Endothelial cell of hepatic sinusoid (primary cell): ENCODE measurements around the gene CUX1.
"Not testable (repeated sequence)": the region's sequence is repeated elsewhere in the genome, so short reads cannot be mapped to it uniquely, and the experiment has no call there.

Experiments
- in situ Hi-C: cut with HindIII; loops from 2 replicates; pipeline ENCODE4 v1.10.0; 2017; ENCODE audit warnings: low sequenced_read_pairs

Gene CUX1

DNA sequence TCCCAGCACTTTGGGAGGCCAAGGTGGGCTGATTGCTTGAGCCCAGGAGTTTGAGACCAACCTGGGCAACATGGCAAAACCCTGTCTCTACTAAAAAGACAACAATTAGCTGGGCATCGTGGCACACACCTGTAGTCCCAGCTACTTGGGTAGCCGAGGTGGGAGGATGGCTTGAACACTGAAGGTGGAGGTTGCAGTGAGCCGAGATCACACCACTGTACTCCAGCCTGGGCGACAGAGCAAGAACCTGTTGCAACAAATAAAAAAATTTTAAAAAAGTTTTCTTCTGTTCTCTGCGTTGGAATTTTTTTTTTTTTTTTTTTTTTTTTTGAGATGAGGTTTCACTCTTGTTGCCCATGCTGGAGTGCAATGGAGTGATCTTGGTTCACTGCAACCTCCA, 34.9 kb downstream of the CUX1 start:
- in situ Hi-C loops = not testable (repeated sequence)

DNA sequence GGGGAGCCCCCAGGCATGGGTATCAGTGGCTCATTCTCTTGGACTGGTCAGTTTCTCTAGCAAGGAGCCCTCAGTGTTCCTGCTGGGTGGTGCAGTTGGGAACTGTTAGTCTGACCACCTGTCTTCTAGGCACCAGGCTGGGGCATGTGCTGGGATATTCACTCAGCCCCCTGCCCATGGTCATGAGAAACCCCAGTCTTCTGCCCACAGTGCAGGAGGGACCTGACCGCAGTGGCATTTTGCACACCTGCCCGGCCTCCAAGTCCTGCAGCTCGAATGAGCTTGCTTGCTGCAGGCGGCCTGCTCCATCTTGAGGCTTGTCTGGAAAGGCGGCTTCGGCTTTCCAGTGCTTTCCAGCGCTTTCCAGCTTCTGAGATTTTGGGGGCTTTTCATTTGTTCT, 36.3 kb downstream of the CUX1 start:
- in situ Hi-C loops = no loop called here

DNA sequence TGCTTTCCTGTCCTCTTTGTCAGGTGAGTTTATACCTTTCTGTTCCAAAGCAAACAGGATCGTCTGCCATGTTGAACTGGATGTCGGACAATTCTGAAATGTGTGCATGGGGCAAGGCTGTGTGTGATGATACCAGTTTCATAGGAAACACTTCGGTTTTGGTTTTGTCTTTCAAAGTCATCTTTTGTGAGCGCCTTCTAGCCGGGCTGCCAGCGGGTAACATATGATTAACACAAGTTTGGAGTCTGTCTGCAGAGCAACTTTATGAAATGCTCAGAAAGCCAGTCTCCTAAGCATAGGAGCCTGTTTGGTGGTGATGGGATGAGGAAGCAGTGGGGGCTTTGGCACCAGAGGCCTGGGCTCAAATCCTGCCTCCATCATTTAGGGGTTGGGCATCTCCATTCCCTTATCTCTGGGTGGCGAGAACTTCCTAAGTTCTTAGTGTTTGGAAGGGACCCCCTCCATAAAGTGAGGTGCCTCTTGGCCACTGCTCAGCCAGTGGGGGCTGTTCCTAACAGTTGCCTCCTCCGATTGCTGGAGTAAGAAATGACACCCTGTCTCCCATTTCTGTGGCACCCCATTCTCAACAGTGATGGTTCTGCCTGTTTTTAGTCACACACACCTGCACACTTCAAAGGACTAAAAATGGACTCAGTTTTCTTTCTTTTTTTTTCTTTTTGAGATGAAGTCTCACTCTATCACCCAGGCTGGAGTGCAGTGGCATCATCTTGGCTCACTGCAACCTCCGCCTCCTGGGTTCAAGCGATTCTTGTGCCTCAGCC, 36.8 kb downstream of the CUX1 start:
- in situ Hi-C loops = no loop called here

DNA sequence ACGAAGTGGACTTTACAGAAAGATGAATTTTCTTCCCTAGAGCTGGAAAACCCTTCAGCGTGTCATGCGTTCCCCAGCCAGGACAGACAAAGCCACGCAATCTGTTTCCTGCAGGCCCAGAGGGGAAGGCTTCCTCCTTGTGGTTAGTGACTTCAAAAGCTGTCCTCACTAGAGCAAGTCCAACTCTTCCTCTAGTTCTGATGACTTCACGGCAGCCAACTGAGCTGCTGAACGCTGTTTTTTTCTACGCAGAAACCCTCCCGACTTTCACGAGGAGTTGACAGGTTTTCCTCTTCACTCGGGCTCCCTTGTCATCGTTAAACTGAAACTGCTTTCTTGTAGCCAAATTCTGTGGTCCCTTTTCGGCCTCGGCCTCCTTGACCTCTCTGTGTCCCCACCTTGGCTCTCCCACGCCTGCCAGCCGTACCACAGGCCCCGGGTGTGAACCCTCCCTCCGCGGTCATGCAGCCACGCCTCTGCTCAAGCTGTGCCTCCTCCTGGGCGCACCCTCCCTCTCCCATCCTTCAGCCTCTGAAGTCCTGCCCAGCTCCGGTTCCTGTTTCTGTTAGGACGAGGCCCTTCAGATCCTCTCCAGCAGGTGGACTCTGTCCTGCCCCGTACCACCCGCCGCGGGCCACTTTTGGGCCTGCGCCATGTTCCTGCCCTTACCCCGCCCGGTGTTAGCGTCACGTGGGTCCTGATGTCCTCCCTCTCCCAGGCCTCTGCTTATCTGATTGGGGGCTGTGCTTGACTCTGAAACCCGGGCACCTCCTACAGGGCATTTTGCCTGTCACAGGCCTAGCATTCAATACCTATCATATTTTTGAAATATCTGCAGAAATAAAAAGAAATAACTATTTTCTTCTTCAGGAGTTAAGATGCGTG, 39.3 kb downstream of the CUX1 start:
- in situ Hi-C loops = loop anchor here (5.0 kb wide), 1 partner anchor 34 kb away; no protein-coding TSS in a partner anchor

DNA sequence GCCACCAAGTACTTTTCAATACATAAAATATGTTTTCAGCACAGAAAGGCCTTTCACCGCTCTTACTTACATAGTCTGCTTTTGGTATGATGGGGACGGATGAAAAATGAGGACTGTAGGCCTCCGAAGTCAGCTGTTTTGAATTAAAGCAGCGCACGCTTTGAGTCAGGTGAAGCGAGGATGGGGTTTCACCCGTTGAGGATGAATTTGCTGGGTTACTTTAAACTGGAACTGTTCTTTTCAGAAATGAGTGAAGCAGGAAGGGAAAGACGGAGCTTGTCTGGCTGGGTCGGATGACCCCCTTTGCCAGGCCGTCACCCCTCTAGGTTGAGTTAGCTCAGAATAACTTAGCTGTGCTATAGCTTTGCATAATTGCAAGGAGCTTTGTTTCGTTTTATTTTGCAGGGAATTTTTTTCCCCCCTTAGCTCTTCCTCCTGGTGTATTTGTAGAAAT, 40.0 kb downstream of the CUX1 start:
- in situ Hi-C loops = loop anchor here (5.0 kb wide), 1 partner anchor 35 kb away; no protein-coding TSS in a partner anchor

DNA sequence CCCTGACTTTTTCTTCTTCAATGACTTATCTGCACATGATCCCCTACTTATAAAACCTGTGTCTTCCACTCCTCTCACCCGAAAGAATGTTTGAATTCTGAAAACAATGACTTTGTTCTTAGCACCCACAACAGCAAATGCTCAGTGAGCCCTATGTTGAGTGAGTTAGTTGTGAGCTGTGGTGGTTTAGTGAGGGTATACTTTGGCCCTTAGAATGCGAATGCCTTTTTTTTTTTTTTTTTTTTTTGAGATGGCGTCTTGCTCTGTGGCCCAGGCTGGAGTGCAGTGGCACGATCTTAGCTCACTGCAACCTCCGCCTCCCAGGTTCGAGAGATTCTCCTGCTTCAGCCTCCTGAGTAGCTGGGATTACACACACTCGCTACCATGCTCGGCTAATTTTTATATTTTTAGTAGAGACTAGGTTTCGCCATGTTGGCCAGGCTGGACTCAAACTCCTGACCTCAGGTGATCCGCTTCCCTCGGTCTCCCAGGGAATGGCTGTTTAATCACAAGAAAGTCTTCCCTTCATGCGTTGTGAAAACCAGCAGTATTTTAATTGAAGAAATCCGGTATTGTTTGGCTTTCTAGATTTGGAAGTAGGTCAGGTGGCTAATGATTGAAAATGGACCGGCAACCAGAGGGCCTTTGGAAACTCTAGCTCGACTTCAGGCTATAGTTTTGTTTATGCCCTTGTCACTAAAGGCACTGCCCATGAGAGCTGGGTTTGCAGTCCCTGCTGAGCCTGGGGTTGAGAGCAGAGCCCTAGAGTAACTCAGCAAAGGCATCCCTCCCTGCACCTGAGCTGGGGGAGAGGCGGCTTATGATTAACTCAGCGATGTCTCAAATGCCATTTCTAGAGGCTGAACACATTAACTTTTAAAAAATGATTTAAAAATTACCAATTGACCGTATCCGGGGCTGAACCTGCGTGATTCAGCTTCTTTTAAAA, 41.3 kb downstream of the CUX1 start:
- in situ Hi-C loops = loop anchor here (5.0 kb wide), 1 partner anchor 36 kb away; no protein-coding TSS in a partner anchor

DNA sequence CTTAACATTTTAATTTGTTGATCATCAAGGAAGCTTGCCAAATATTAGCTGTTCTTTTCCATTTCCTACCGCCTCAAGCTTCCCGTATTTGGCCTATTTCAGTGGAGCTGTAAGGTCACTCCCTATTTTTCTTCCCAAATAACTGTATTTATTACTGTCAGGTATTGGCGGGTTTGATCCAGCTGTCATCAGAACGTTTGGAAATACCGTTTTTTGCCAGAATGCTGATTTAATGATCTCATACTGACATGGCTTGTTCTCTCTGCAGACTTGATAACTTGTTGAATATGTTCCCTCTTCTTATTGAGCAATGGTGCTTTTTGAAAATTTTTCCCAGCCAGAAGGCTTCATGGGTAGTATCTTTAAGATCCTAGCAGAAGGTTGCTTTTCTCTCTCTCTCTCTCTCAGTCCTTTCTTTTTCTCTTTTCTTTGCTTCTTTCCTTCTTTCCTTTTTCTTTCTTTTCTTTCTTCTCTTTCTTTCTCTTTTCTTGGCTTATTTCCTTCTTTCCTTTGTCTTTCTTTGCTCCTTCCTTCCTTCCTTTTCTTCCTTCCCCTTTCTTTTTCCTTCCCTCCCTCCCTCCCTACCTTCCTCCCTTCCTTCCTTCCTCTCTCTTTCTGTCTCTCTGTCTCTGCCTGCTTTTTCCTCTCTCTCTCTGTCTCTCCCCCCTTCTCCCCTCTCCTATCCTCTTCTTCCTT, 42.1 kb downstream of the CUX1 start:
- in situ Hi-C loops = loop anchor here (5.0 kb wide), 1 partner anchor 37 kb away; no protein-coding TSS in a partner anchor

DNA sequence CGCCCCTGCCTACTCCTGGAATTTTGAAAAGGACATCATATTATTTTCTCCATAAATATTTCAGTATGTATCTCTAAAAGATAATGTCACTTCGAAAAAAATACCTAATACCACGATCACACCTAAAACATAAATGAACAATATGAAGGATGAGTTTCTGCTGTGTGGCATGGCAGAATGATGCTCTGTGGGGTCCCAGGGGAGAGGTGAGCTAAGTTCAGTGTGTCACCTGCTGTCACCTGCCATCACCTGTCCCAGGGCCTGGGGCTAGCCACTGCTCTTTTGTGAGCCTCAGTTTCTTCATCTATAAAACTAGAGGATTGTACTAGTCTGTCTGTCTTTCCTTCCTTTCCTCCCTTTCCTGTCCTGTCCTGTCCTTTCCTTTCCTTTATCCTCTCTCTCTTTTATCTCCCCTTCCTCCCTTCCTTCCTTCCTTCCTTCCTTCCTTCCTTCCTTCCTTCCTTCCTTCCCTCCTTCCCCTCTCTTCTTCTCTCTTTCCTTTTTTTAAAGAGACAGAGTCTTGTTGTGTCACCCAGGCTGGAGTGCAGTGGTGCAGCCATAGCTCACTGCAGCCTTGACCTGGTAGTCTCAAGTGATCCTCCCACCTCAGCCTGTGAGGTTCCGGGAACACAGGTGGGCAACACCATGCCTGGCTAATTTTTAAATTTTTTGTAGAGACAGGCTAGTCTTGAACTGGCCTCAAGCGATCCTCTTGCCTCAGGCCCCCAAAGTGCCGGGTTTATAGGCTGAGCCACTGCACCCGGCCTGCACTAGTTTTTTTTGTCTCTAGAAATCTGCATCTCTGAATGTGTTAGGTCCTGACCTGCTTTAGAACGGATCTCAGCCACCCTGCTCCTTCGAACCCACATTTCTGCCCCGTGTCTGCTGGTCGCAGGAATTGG, 43.1 kb downstream of the CUX1 start:
- in situ Hi-C loops = no loop called here

DNA sequence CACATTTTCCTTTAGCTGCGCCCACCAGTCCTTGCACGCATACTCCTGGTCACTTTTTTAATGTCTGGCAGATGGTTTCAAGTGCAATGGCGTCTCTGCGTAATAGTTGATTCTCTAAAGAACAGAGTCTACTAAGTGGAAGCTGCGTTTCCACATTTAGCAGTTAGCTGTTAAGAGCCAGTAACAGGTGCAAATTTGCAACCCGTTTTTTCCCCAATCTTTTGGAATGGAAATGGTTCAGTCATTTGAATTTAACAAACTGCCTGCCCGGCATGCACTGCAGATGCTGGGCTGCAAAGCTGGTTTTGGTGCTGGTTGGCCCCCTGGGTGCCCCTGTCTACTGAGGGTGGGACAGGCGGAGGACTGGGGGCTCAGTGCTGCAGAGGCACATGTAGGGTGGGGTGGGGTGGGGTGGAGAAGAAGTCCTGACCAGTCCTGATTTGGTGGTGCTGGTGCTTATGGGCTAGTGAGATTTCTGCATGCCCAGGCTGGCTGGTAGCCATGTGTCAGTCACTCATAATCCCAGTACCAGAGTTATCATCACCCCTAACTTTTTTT, 43.9 kb downstream of the CUX1 start:
- in situ Hi-C loops = no loop called here

DNA sequence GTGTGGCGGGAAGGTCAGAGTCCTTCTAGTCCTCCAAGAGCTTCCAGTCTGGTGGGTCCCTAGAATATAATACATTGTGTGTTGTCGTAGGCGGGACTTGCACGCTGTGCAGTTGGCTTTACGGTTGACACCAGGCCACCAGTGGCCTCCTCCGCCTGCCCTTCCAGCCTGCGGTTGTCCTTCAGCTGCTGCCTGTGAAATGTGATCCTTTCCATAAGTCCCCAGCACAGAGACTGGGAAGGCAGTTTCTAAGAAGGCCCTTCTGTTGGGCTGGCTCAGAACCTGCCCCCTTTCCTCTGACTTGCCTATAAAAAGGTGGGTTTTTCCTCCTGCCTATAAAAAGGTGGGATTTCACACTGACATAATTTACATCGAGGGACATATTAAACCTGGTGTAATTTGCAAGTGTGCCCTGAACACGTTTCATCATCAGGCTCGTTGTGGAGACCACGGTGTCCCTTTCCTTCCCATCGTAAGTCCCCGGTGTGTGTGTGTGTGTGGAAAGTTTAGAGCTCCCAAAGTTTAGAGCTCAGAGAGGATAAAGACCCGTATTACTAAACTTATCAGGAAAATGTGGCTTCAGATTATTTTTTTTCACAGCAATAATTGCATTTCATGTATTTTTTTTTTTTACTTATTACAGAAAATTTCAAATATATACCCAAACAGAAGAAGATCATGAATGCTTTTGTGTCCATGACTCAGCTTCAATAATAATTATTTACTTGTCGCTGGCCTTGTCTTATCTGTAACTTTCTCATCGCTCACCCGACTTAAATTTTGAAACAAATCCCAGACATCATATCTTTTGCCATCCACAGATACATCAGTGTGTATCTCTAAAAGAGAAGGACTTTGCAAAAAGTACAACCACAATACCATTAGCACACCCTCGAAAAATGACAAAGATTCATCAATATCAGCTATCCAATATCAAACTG, 45.1 kb downstream of the CUX1 start:
- in situ Hi-C loops = no loop called here

DNA sequence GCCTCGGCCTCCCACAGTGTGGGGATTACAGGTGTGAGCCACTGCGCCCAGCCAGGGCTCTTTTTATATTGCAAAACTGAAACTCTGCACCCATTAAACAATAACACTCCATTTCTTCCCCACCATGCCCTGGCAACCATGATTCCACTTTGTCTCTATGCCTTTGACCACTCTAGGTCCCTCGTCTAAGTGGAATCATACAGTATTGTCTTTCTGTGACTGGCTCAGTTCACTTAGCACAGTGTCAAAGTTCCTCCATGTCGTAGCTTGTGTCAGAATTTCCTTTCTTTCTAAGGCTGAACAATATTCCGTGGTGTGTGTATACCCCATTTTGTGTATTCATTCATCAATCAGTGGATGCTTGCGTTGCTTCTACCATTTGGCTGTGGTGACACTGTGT, 46.2 kb downstream of the CUX1 start:
- in situ Hi-C loops = no loop called here

DNA sequence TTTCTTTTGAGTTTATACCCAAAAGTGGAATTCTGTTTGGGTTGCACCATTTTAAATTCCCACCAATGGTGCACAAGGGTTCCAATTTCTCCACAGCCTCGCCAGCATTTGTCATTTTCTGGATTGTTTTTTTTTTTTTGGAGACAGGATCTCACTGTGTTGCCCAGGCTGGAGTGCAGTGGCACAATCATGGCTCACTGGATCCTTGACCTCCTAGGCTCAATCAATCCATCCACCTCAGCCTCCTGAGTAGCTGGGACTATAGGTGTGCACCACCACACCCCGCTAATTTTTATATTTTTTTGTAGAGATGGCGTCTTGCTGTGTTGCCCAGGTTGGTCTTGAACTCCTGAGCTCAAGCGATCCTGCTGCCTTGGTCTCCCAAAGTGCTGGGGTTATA, 46.6 kb downstream of the CUX1 start:
- in situ Hi-C loops = no loop called here

DNA sequence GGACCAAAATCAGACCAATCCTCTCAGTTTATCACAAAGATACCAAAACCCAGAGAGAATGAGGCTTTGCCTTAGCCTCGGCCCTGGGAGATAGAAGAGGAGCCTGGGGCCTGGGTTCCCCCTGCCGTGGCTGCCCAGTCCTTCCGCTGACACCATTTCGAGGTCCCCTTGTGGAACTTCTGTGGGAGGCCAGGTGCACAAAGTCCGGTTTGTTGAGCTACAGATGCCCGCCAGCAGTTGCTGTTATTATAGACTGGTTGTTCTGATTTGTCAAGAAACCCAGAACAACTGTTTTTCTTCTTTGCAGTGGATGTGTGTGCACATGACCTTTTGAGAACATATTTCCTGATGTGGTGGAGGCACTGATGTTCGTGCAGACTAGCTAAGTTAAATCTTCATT, 47.6 kb downstream of the CUX1 start:
- in situ Hi-C loops = no loop called here

DNA sequence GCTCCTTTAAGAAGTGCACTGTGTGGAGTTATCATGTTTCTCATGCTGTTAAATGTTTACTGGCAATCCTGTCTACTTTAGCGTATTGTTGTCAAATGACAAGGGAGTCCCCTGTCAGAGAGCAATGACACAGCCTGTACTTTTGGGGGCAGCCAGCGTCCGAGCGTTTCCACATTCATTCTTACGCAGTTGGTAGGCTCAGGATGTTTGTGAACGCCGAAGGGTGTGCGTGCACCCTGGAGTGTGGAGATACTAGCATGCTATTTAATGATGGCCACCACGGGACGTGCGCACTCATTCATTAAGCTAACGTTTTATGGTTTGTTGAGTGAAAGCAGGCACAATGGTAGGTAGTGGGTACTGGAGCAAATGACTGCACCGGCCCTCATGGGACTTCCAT, 48.0 kb downstream of the CUX1 start:
- in situ Hi-C loops = no loop called here

DNA sequence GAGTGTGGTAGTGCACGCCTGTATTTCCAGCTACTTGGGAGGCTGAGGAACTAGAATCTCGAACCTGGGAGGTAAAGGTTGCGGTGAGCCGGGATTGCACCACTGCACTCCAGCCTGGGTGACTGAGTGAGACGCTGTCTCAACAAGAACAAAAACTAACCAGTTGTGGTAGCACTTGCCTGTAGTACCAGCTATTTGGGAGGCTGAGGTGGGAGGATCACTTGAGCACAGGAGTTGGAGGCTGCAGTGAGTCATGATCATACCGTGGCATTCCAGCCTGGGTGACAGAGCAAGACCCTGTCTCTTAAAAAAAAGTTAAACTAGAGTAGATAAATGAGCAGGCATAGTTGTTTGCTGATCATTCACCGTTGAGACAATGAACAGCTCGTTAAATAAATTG, 48.9 kb downstream of the CUX1 start:
- in situ Hi-C loops = no loop called here

DNA sequence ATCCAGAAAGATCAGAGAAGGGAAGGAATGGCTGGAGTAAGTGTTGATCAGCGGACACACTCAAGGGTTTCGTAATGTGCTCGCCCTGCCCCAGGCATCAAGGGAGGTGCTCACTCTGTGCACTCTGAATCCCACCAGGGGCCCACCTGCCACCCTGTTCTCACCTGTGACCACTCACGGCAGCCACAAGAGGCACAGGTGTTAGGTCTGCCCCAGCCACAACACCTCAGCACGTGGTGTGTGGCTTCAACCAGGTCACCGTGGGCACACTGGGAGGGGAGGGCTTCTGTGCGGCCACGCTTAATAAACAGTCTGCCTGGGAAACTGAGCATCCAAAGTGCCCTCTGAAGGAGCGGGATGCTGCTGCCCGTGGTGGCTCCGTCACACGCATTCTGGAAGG, 49.8 kb downstream of the CUX1 start:
- in situ Hi-C loops = no loop called here

DNA sequence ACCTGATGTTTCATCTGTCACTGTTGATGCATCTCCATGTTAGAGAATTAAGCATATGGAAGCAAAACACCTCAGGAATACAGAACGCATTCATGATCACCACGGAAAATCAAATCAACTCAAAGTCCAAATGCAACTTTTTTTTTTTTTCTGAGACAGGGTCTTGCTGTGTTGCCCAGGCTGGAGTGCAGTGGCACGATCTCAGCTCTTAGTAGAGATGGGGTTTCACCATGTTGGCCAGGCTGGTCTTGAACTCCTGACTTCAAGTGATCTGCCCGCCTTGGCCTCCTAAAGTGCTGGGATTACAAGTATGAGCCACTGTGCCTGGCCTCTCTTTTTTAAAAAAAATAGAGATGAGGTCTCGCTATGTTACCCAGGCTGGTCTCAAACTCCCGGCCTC, 50.3 kb downstream of the CUX1 start:
- in situ Hi-C loops = not testable (repeated sequence)
